ENCODE results near the gene ADAMTSL1. TPM values are rescaled to one million over a fixed set of nuclear protein-coding genes. Genes with fewer than 3 reads are reported as not detected.

ADAMTSL1 gene
- total and polyA plus RNA-seq, 9 donors, result 1.2 to 20.0 (median 6.1) TPM

GRCh38 chr9:18881758-18882157, 407.8 kb downstream of the ADAMTSL1 start:
- Histone ChIP-seq H3K9me3 (no peaks in the 10 kb centered on the region), H3K27ac (no peak overlapping the region), H3K36me3 (no peaks in the 10 kb centered on the region), H3K27me3 (no peaks in the 10 kb centered on the region), H3K4me1 (ENCODE audit: insufficient read depth) (no peaks in the 10 kb centered on the region), H3K4me3 (no peak overlapping the region)
- TF ChIP-seq EP300 (IDR thresholded peaks at IDR 0.05) (no peak), POLR2A (IDR thresholded peaks at IDR 0.05) (no peak), CTCF (IDR thresholded peaks at IDR 0.05) (no peak)
- 56 to 78% (median 70%) methylated on average over 2 of the region's 2 CpGs for WGBS, 3 donors
- no peak for DNase-seq
- intact Hi-C loops (cut with DNase I), result no loop called here

GRCh38 chr9:18887546-18887945, 413.6 kb downstream of the ADAMTSL1 start:
- H3K4me1 ChIP-seq (ENCODE audit: insufficient read depth), result no peaks in the 10 kb centered on the region
- no peak overlapping the region for H3K27ac ChIP-seq
- intact Hi-C loops (cut with DNase I), result no loop called here
- TF ChIP-seq CTCF (IDR thresholded peaks at IDR 0.05) (no peak), EP300 (IDR thresholded peaks at IDR 0.05) (no peak), POLR2A (IDR thresholded peaks at IDR 0.05) (no peak)
- H3K27me3 ChIP-seq, result no peaks in the 10 kb centered on the region
- no peak overlapping the region for H3K4me3 ChIP-seq
- DNase-seq, result no peak
- no peaks in the 10 kb centered on the region for H3K36me3 ChIP-seq
- H3K9me3 ChIP-seq, result no peaks in the 10 kb centered on the region
- 92 to 100% (median 98%) methylated on average over 1 of the region's 1 CpG for WGBS, 3 donors

- Histone ChIP-seq H3K27ac (no peak overlapping the region), H3K27me3 (no peaks in the 10 kb centered on the region), H3K36me3 (no peaks in the 10 kb centered on the region), H3K9me3 (no peaks in the 10 kb centered on the region), H3K4me3 (no peak overlapping the region), H3K4me1 (ENCODE audit: insufficient read depth) (no peaks in the 10 kb centered on the region)
- DNase-seq, result no peak
- WGBS, 3 donors, result 69 to 80% (median 79%) methylated on average over 1 of the region's 1 CpG
- TF ChIP-seq CTCF (IDR thresholded peaks at IDR 0.05), result no peak
- no peak for TF ChIP-seq EP300 (IDR thresholded peaks at IDR 0.05)
- no peak for TF ChIP-seq POLR2A (IDR thresholded peaks at IDR 0.05)
- intact Hi-C loops (cut with DNase I), result no loop called here
Observed at GRCh38 chr9:18888290-18888689, 414.3 kb downstream of the ADAMTSL1 start.

GRCh38 chr9:18889550-18889949, 415.6 kb downstream of the ADAMTSL1 start:
- H3K36me3 ChIP-seq, result no peaks in the 10 kb centered on the region
- no peaks in the 10 kb centered on the region for H3K9me3 ChIP-seq
- WGBS, 3 donors, result 92 to 95% (median 94%) methylated on average over 12 of the region's 12 CpGs
- no peak for TF ChIP-seq CTCF (IDR thresholded peaks at IDR 0.05)
- no peak for TF ChIP-seq POLR2A (IDR thresholded peaks at IDR 0.05)
- no peak for TF ChIP-seq EP300 (IDR thresholded peaks at IDR 0.05)
- H3K27me3 ChIP-seq, result no peaks in the 10 kb centered on the region
- H3K27ac ChIP-seq, result no peak overlapping the region
- no peaks in the 10 kb centered on the region for H3K4me1 ChIP-seq (ENCODE audit: insufficient read depth)
- DNase-seq, result no peak
- H3K4me3 ChIP-seq, result no peak overlapping the region
- intact Hi-C loops (cut with DNase I), result no loop called here

GRCh38 chr9:18890372-18890771, 416.4 kb downstream of the ADAMTSL1 start:
- Histone ChIP-seq H3K4me1 (ENCODE audit: insufficient read depth) (no peaks in the 10 kb centered on the region), H3K27ac (no peak overlapping the region), H3K36me3 (no peaks in the 10 kb centered on the region), H3K9me3 (peaks cover 0 to 2% of the 10 kb centered on the region in 2 donors), H3K4me3 (no peak overlapping the region), H3K27me3 (no peaks in the 10 kb centered on the region)
- no peak for DNase-seq
- intact Hi-C loops (cut with DNase I), result no loop called here
- WGBS, 3 donors, result 52 to 53% (median 52%) methylated on average over 4 of the region's 4 CpGs
- TF ChIP-seq CTCF (IDR thresholded peaks at IDR 0.05) (no peak), POLR2A (IDR thresholded peaks at IDR 0.05) (no peak)
